Measurements from ENCODE around the gene FLT3LG. TPM values are rescaled to one million over a fixed set of nuclear protein-coding genes. Genes with fewer than 3 reads are reported as not detected.
A peak's percentile ranks its signal among the peaks of the same experiment; 100 is the strongest.

FLT3LG gene
- total and polyA plus RNA-seq, 9 of the 15 experiments (the other 6 are each of a cell fraction or from before 2014, with no cell fraction given) = 0.31 to 6.4 (median 1.1) TPM

- TF ChIP-seq SNRNP70 (optimal IDR thresholded peaks at IDR 0.05; ENCODE audit: low read depth, low read length) = peak; percentile 81
- TF ChIP-seq KLF13 (tag; IDR thresholded peaks at IDR 0.05; ENCODE audit: borderline replicate concordance, low read depth) = no peak
- no peak for TF ChIP-seq KAT7 (CRISPR knock-in tag; IDR thresholded peaks at IDR 0.05; ENCODE audit: borderline replicate concordance)
- TF ChIP-seq HES1 (IDR thresholded peaks at IDR 0.05; ENCODE audit: low read depth) = no peak
- TF ChIP-seq, protein P1, sequence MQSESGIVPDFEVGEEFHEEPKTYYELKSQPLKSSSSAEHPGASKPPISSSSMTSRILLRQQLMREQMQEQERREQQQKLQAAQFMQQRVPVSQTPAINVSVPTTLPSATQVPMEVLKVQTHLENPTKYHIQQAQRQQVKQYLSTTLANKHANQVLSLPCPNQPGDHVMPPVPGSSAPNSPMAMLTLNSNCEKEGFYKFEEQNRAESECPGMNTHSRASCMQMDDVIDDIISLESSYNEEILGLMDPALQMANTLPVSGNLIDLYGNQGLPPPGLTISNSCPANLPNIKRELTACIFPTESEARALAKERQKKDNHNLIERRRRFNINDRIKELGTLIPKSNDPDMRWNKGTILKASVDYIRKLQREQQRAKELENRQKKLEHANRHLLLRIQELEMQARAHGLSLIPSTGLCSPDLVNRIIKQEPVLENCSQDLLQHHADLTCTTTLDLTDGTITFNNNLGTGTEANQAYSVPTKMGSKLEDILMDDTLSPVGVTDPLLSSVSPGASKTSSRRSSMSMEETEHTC (IDR thresholded peaks at IDR 0.05) = no peak
- TF ChIP-seq GMEB1 (CRISPR knock-in tag; IDR thresholded peaks at IDR 0.05) = no peak
- no peak for TF ChIP-seq MEIS2 (IDR thresholded peaks at IDR 0.05; ENCODE audit: partially characterized antibody)
- no peak for TF ChIP-seq KLF16 (IDR thresholded peaks at IDR 0.05)
- TF ChIP-seq CHD4 (IDR thresholded peaks at IDR 0.05; ENCODE audit: insufficient read depth, insufficient replicate concordance, low read depth, low read length, poor library complexity, severe bottlenecking) = no peak
- no peak for TF ChIP-seq MCM2 (IDR thresholded peaks at IDR 0.05; ENCODE audit: low read depth)
- peak; percentile 42 for TF ChIP-seq SIRT6 (IDR thresholded peaks at IDR 0.05; ENCODE audit: low read depth, low read length)
- no peak for TF ChIP-seq DMBX1 (CRISPR knock-in tag; IDR thresholded peaks at IDR 0.05; ENCODE audit: borderline replicate concordance)
- no peak for TF ChIP-seq DACH1 (IDR thresholded peaks at IDR 0.05; ENCODE audit: partially characterized antibody)
- no peak for TF ChIP-seq FOXA3 (CRISPR knock-in tag; conservative IDR thresholded peaks at IDR 0.05 in 1 of 2, IDR thresholded peaks at IDR 0.05 in 1 of 2)
- TF ChIP-seq MECOM (CRISPR knock-in tag; IDR thresholded peaks at IDR 0.05) = no peak
- TF ChIP-seq, protein P2, sequence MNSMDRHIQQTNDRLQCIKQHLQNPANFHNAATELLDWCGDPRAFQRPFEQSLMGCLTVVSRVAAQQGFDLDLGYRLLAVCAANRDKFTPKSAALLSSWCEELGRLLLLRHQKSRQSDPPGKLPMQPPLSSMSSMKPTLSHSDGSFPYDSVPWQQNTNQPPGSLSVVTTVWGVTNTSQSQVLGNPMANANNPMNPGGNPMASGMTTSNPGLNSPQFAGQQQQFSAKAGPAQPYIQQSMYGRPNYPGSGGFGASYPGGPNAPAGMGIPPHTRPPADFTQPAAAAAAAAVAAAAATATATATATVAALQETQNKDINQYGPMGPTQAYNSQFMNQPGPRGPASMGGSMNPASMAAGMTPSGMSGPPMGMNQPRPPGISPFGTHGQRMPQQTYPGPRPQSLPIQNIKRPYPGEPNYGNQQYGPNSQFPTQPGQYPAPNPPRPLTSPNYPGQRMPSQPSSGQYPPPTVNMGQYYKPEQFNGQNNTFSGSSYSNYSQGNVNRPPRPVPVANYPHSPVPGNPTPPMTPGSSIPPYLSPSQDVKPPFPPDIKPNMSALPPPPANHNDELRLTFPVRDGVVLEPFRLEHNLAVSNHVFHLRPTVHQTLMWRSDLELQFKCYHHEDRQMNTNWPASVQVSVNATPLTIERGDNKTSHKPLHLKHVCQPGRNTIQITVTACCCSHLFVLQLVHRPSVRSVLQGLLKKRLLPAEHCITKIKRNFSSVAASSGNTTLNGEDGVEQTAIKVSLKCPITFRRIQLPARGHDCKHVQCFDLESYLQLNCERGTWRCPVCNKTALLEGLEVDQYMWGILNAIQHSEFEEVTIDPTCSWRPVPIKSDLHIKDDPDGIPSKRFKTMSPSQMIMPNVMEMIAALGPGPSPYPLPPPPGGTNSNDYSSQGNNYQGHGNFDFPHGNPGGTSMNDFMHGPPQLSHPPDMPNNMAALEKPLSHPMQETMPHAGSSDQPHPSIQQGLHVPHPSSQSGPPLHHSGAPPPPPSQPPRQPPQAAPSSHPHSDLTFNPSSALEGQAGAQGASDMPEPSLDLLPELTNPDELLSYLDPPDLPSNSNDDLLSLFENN (IDR thresholded peaks at IDR 0.05; ENCODE audit: low read depth in 2 of 2, low read length in 2 of 2) = no peak
- TF ChIP-seq CC2D1A (IDR thresholded peaks at IDR 0.05) = no peak
- no peak for TF ChIP-seq MBD2 (IDR thresholded peaks at IDR 0.05; ENCODE audit: borderline replicate concordance, low read depth)
- no peak for TF ChIP-seq PHB2 (IDR thresholded peaks at IDR 0.05; ENCODE audit: low read depth)
- TF ChIP-seq ZNF232 (CRISPR knock-in tag; IDR thresholded peaks at IDR 0.05) = no peak
- no peak for TF ChIP-seq MED1 (CRISPR knock-in tag; IDR thresholded peaks at IDR 0.05; ENCODE audit: borderline replicate concordance)
- TF ChIP-seq TCF7 (IDR thresholded peaks at IDR 0.05; ENCODE audit: borderline replicate concordance) = no peak
Measured at GRCh38 chr19:49490287-49491029, 16.4 kb downstream of the FLT3LG start (continued).
